GM18508 (cell line): Measurements from ENCODE around the gene SCN8A.
"Not testable (repeated sequence)": the region's sequence is repeated elsewhere in the genome, so short reads cannot be mapped to it uniquely, and the experiment has no call there.

Source experiments
- ATAC-seq: cut with Tn5 transposase; IDR thresholded peaks from one replicate; pipeline ENCODE4 v1.9.1; 2021; ENCODE audit warnings: moderate number of reproducible peaks; ENCODE audit not compliant: insufficient read depth, unreplicated experiment

SCN8A gene

GRCh38 chr12:51621156-51621922 is 30.3 kb downstream of the SCN8A start:
- no peak for ATAC-seq

- ATAC-seq = no peak
Observed at GRCh38 chr12:51622564-51622963, 31.5 kb downstream of the SCN8A start.

- ATAC-seq = no peak
Observed at GRCh38 chr12:51625370-51625769, 34.3 kb downstream of the SCN8A start.

- ATAC-seq = no peak
Observed at GRCh38 chr12:51626115-51626514, 35.1 kb downstream of the SCN8A start.

- ATAC-seq = no peak
Observed at GRCh38 chr12:51626629-51627028, 35.6 kb downstream of the SCN8A start.

- ATAC-seq = no peak
Observed at GRCh38 chr12:51630256-51630880, 39.3 kb downstream of the SCN8A start.

GRCh38 chr12:51630986-51631385 is 40.0 kb downstream of the SCN8A start:
- no peak for ATAC-seq

DNA sequence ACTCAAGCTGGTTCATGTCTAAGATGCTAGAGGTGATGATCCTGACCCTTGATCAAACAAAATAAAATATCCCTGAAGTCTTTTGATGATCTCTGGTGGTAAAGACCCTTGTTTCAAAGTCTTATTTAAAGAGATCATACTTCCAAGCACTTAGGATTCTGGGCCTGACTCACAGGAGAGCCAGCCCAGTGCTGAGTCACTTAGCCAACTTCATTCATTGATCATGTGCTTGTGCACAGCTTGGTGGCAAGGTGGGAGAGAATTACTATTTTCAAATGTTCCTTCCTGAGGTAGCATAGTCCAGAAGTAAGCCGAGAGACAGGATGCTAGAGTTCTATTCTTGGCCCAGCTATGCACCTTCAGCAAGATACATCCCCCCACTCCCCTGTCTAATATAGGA is 40.6 kb downstream of the SCN8A start:
- ATAC-seq = no peak

DNA sequence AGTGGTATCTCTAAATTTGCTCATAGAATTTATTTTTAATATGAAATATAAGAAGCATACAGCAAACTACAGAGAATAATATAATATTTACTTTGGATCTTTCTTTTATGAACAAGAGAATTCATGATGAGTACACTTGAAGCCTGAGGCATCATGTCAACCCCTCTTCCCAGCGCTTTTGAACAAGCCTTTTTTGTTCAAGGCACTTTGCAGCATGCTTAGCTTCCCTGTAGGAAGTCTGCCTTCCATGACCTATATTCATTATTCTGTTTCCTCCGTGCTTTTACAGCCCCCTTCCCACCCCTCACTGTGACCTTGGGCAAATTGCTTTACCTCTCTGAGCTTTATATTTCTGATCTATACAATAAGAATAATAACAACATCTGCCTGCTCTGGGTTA is 41.6 kb downstream of the SCN8A start:
- no peak for ATAC-seq

- no peak for ATAC-seq
Observed at GRCh38 chr12:51635346-51635745, 44.3 kb downstream of the SCN8A start.

DNA sequence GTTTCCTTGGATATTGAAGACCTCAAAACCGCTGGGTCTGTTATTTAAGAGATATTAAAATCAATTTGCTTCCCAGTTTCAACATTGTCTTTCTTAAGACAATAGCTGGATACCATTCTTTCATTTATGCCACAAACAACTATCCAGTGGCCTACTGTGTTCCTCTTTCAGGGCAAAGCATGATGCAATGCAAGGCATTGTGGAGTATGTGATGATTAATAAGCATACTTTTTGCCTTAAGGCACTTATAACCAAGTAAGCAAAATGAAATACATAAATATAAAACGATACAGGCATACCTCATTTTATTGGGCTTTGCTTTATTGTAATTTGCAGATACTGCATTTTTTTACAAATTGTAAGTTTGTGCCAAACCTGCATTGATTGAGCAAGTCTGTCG is 45.5 kb downstream of the SCN8A start:
- ATAC-seq = no peak

GRCh38 chr12:51636986-51637385 is 46.0 kb downstream of the SCN8A start:
- ATAC-seq = no peak

GRCh38 chr12:51639361-51639760 is 48.3 kb downstream of the SCN8A start:
- ATAC-seq = no peak

- no peak for ATAC-seq
Observed at GRCh38 chr12:51642286-51642685, 51.3 kb downstream of the SCN8A start.

DNA sequence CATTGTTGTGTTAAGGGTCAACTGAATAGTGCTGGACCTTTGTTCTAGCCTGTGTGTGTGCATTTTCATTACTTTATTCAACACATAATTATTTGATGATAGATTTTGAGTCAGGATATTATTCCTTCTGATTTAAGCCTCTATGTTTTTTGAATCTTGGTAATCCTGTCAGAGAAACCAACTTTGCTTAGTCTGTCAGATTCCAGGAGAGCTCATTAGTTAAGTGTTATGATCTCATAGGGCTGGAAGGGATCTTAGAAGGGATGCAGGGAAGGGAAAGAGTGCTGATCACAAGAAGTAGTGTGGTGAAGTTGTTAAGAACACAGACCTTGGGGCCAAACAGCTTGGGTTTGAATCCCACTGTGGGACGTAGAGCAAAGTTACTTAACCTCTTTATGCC is 52.9 kb downstream of the SCN8A start:
- no peak for ATAC-seq

DNA sequence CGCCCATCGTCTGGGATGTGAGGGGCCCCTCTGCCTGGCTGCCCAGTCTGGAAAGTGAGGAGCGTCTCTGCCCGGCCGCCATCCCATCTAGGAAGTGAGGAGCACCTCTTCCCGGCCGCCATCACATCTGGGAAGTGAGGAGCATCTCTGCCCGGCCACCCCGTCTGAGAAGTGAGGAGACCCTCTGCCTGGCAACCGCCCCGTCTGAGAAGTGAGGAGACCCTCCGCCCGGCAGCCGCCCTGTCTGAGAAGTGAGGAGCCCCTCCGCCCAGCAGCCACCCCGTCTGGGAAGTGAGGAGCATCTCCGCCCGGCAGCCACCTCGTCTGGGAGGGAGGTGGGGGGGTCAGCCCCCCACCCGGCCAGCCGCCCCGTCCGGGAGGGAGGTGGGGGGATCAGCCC is 53.7 kb downstream of the SCN8A start:
- ATAC-seq = not testable (repeated sequence)

GRCh38 chr12:51645961-51646360 is 54.9 kb downstream of the SCN8A start:
- no peak for ATAC-seq

DNA sequence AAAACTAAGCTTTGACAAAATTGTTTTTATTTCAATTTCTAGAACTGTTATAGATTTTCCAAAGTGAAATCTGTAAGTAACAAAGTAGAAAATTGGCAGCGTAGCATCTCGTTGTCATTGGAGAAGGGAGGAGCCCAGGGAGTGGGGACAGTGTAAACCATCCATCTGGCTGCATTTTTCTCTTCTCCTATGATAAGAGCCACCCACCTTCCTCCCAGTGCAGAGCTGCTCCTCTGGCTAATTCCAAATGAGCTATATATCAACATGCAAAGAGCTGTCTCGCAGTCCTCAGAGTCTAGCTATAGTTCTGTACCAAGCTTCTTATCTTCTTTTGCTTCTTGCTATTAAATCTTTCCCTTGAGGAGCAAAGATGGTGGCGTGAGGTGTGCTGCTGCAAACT is 56.6 kb downstream of the SCN8A start:
- ATAC-seq = no peak

- no peak for ATAC-seq
Observed at GRCh38 chr12:51653431-51653830, 62.4 kb downstream of the SCN8A start.

DNA sequence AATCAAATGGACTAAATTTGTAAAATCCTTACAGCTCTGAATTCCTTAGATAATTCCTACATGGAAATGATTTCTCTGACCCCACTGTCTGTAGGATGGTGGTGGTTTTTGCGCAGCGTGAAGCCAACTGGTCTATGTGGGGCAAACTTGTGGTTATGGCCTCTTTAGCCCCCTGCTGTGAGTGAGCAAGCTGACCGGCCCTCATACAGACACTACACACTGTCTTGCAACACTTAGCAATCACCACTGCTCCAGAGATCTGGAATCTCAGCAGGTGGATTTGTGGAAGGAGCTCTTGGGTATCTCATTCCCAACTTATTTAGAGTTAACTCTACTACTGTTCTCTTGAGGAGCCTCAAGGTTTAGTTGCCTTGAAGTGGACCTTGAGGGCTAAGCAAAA is 70.2 kb downstream of the SCN8A start:
- ATAC-seq = no peak

DNA sequence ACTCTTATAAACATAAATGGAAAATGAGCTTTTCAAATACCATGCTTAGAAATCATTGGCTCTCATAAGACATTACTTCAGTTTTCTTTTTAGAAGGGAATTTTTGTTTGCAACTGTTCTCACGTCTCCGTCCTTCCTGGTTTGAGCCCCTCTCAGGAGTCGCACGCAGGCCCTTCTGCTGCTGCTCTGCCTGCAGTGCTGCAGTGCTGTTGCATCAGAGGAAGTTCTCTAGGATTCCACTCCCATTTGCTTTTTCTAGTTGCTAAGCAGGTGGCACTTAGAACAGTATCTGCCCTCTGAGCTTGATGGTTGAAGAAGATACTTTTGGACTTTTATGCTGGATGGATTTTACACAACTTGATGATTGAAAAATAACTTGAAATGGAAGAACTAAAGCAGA is 70.8 kb downstream of the SCN8A start:
- no peak for ATAC-seq

- ATAC-seq = no peak
Observed at GRCh38 chr12:51662728-51663154, 71.7 kb downstream of the SCN8A start.
